HG03064 (cell line): ENCODE data around the gene CADM3.

ENCODE experiments used
- ATAC-seq: cut with Tn5 transposase; IDR thresholded peaks from one replicate; pipeline ENCODE4 v1.9.1; 2021; ENCODE audit warnings: low read depth; ENCODE audit not compliant: unreplicated experiment

The CADM3 gene

DNA sequence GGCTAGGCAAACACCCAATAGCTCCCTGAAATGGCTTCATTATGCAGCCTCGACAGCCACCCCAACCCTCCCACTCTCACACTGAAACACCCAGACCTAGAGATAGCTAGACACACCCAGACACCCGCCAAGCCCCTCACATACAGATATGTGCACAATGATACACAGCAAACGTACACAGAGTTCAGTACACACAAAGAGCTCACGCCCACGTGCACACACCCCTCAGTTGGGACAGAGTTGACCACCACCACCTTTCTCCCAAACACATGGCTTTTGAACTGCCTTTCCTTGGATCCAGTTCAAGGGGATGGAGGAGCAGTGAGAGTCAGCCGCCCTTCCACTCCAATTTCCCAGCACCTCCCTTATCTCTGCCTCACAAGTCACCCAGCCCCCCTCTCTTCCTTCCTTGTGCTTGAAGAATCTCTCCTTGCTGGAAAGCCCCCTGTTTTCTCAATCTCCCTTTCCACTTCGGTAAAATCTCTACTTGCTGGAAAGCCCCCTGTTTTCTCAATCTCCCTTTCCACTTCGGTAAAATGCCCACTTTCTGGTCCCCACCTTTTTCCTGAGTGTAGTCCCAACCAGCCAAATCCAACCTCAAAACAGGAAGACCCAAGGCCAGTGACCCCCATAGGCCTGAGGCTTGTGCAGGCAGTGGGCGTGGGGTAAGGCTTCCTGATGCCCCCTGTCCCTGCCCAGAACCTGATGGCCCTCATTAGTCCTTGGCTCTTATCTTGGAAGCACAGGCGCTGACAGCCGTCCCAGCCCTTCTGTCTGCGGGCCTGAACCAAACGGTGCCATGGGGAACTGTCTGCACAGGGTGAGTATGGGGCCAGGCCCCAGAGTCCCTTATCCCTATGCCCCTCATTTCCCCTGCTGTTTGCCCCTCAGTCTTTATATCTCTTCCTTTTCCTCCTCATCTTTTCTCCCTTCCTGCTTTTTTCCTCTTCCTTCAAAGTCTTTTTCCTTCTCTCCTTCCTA, 33.0 kb downstream of the CADM3 start, which contains the start of gene ACKR1:
Gene ACKR1, plus strand, starts transcription at position 715 of the 981 bp plus-strand sequence. Its CDS starts 85 bp downstream, at position 800.
- no peak for ATAC-seq

DNA sequence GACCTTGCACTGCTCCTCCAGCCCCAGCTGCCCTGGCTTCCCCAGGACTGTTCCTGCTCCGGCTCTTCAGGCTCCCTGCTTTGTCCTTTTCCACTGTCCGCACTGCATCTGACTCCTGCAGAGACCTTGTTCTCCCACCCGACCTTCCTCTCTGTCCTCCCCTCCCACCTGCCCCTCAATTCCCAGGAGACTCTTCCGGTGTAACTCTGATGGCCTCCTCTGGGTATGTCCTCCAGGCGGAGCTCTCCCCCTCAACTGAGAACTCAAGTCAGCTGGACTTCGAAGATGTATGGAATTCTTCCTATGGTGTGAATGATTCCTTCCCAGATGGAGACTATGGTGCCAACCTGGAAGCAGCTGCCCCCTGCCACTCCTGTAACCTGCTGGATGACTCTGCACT, 33.8 kb downstream of the CADM3 start:
- no peak for ATAC-seq

GRCh38 chr1:159206110-159206509, 34.7 kb downstream of the CADM3 start:
- no peak for ATAC-seq

- ATAC-seq = no peak
Observed at GRCh38 chr1:159207080-159207479, 35.7 kb downstream of the CADM3 start.

GRCh38 chr1:159207774-159208173, 36.4 kb downstream of the CADM3 start:
- ATAC-seq = no peak

DNA sequence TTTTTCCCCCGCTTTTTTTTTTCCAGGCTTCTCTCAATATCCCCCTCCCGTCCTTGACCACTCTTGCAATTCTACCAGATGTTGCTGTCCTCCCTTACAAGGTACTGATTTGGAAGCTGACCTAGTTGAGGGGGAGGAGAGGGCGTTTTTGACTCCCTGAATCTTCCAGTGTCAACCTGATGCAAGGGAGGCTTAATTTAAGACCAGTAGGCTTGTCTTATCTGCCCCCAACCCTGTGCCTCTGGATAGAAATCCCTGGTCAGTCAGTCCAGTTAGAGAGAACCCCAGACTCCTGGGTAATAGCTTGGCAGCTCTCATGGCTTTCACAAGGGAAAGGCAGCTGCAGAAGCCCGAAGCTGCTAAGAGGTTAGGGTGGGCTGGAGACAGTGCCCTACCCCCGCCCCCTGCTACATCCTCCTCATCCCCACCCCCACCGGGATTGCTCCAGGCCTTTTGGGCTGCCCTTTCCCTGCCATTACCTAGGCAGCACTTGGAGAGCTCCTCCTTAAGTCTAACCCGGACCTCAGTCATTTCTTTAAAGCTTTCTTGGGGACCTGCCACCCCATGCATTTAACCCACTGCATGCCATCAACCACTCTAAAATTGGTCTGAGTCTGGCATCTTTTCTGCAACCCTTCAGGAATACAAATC, 36.9 kb downstream of the CADM3 start:
- no peak for ATAC-seq

- ATAC-seq = no peak
Observed at GRCh38 chr1:159209061-159209460, 37.6 kb downstream of the CADM3 start.

GRCh38 chr1:159211331-159212136, 40.1 kb downstream of the CADM3 start:
- no peak for ATAC-seq

GRCh38 chr1:159212596-159212995, 41.2 kb downstream of the CADM3 start:
- ATAC-seq = no peak

GRCh38 chr1:159214149-159214760, 42.8 kb downstream of the CADM3 start:
- ATAC-seq = no peak

GRCh38 chr1:159218649-159219636, 47.5 kb downstream of the CADM3 start:
- ATAC-seq = no peak

GRCh38 chr1:159222075-159222865, 50.9 kb downstream of the CADM3 start:
- no peak for ATAC-seq

GRCh38 chr1:159223004-159223403, 51.6 kb downstream of the CADM3 start:
- no peak for ATAC-seq

DNA sequence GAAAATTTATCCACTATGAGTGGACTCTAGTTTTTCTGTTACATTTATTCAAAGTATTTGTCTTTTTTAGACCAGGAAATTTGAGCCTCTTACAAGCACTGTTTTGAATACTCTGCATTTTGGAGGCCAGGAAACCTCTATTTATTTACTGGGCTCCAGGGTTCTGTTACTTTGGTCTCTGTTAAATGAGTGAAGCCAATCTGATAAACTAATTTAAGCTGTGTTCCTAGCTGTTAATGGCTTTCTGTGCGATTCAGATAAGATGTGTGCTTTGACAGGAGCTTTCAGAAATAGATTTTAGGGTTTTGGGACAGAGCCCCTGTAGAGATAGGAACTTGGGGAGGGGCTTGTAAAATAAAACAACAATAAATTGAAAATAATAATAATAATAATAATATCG, 57.1 kb downstream of the CADM3 start:
- no peak for ATAC-seq

GRCh38 chr1:159229260-159229885, 58.0 kb downstream of the CADM3 start:
- no peak for ATAC-seq

DNA sequence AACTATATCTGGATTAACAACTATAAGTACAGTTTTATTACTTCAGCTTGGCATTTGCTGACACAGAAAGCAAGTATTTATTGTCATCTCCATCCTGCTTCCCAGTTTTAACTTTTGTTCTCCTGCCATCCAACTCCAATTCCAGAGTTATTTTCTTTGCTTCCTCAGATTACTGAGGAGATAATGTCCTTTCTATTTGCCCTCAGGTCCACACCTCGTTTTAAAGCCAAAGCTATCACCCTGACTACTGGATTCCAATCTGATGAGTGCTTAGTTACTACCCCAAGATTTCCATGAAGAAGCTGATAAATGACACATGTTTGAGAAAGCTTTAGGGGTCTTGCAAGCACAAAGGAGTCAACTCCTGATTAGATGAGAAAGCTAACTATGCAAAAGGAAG, 58.5 kb downstream of the CADM3 start:
- no peak for ATAC-seq

DNA sequence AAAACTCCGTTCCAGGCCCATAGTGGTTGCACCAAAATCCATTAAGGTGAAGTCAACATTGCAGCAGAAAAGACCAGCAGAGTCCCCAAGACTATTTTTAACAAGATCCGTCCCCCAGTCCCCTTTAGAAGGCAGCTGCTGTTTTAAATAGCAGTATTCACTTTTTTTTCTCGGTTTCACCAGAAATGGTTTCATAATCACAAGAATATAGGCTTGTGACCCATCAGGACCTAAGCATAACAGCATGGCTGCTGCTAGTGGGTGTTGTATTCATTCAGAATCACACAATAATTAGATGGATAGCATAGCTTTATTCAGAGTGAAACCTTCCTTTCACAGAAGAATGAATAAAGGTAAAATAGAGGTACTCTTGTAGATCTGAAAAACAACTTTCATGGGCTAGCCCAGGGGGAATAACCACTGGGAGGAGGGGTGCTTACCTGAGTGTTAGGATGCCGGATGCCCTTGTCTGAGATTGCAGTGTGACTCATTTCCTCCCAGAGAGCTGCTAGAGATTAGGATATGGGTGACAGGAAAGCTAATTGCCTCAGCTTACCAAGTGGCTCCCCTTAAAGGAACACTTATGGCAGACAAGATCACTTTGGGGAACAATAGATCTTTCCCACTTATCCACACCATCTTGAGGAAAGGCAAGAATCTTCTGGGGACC, 68.3 kb downstream of the CADM3 start:
- ATAC-seq = no peak
